Type B pancreatic cell (in vitro differentiated cells): ENCODE data around the gene KIR2DL1. TPM values are rescaled to one million over a fixed set of nuclear protein-coding genes. Genes with fewer than 3 reads are reported as not detected.
"Not testable (repeated sequence)": the region's sequence is repeated elsewhere in the genome, so short reads cannot be mapped to it uniquely, and the experiment has no call there.

Experiments used
- DNase-seq: peaks from one replicate; pipeline ENCODE4 v3.0.0; 2021; ENCODE audit warnings: mixed read lengths; ENCODE audit not compliant: unreplicated experiment; ENCODE audit errors: extremely low spot score
- H3K27ac Mint-ChIP-seq: 2 replicates; pipeline ENCODE4 v1.8.0; 2021; ENCODE audit warnings: mild to moderate bottlenecking, mixed read lengths
- H3K27me3 Mint-ChIP-seq: 2 replicates; pipeline ENCODE4 v1.8.0; 2021; ENCODE audit warnings: mixed read lengths
- H3K36me3 Mint-ChIP-seq: 2 replicates; pipeline ENCODE4 v1.8.0; 2021; ENCODE audit warnings: mixed read lengths
- H3K4me1 Mint-ChIP-seq: one replicate; pipeline ENCODE4 v1.8.0; 2021; ENCODE audit warnings: mixed read lengths; ENCODE audit not compliant: unreplicated experiment
- H3K4me3 Mint-ChIP-seq: 2 replicates; pipeline ENCODE4 v1.8.0; 2021; ENCODE audit warnings: mild to moderate bottlenecking, mixed read lengths
- H3K9me3 Mint-ChIP-seq: 2 replicates; pipeline ENCODE4 v1.8.0; 2021; ENCODE audit warnings: mixed read lengths
- CTCF ChIP-seq: fragments of 200-600 bp; sonication (generic); conservative IDR thresholded peaks from 2 replicates; pipeline ENCODE4 v1.5.0; 2021; ENCODE audit warnings: antibody characterized with exemption, mild to moderate bottlenecking
- total RNA-seq: library from RNA; stranded (reverse); gene quantifications from 2 replicates; pipeline ENCODE4 v1.2.1, GENCODE V29; 2021; ENCODE audit warnings: low replicate concordance

KIR2DL1 gene
- total RNA-seq, 1 donor from 2014 or later, result not detected

- no peak for DNase-seq
- Mint-ChIP-seq H3K9me3 (peaks cover 23% of the 10 kb centered on the region), H3K27ac (no peak overlapping the region), H3K27me3 (no peaks in the 10 kb centered on the region), H3K36me3 (no peaks in the 10 kb centered on the region), H3K4me1 (no peaks in the 10 kb centered on the region), H3K4me3 (no peak overlapping the region)
- TF ChIP-seq CTCF, result no peak
Observed at GRCh38 chr19:54817670-54818536, 48.3 kb downstream of the KIR2DL1 start.

- not testable (repeated sequence) for H3K9me3 Mint-ChIP-seq, DNase-seq, H3K4me1 Mint-ChIP-seq, H3K27me3 Mint-ChIP-seq, H3K36me3 Mint-ChIP-seq, H3K27ac Mint-ChIP-seq, H3K4me3 Mint-ChIP-seq
Observed at GRCh38 chr19:54824416-54824815, 54.8 kb downstream of the KIR2DL1 start.

- not testable (repeated sequence) for H3K9me3 Mint-ChIP-seq, H3K27me3 Mint-ChIP-seq, H3K36me3 Mint-ChIP-seq, H3K27ac Mint-ChIP-seq, H3K4me3 Mint-ChIP-seq, DNase-seq, H3K4me1 Mint-ChIP-seq
Observed at GRCh38 chr19:54825326-54825725, 55.7 kb downstream of the KIR2DL1 start.

GRCh38 chr19:54828064-54828463, 58.5 kb downstream of the KIR2DL1 start:
- not testable (repeated sequence) for H3K9me3 Mint-ChIP-seq, H3K27ac Mint-ChIP-seq, H3K36me3 Mint-ChIP-seq, H3K4me3 Mint-ChIP-seq, H3K4me1 Mint-ChIP-seq, DNase-seq, H3K27me3 Mint-ChIP-seq

- H3K9me3 Mint-ChIP-seq, H3K27ac Mint-ChIP-seq, H3K4me1 Mint-ChIP-seq, H3K36me3 Mint-ChIP-seq, H3K4me3 Mint-ChIP-seq, DNase-seq, H3K27me3 Mint-ChIP-seq: not testable (repeated sequence)
Observed at GRCh38 chr19:54832496-54832895, 62.9 kb downstream of the KIR2DL1 start, which contains the start of gene KIR2DS4. TSS of gene KIR2DS4 (plus strand) at chr19:54832676.

Other genes starting within 250 kb of the KIR2DL1 start
- gene LILRA2, start 196.0 kb upstream of the KIR2DL1 start, total RNA-seq, result not detected in 2 replicates
- not detected in 2 replicates for gene LILRA1, start 176.2 kb upstream of the KIR2DL1 start, total RNA-seq
- gene LILRB1, start 139.3 kb upstream of the KIR2DL1 start, total RNA-seq, result not detected in 2 replicates
- not detected in 2 replicates for gene LILRB4, start 106.8 kb upstream of the KIR2DL1 start, total RNA-seq
- gene KIR3DL3, start 45.4 kb upstream of the KIR2DL1 start, total RNA-seq, result not detected in 2 replicates
- gene KIR2DL3, start 31.3 kb upstream of the KIR2DL1 start, total RNA-seq, result not detected in 2 replicates
- not detected in 2 replicates for gene KIR2DL4, start 33.8 kb downstream of the KIR2DL1 start, total RNA-seq
- not detected in 2 replicates for gene KIR3DL1, start 46.7 kb downstream of the KIR2DL1 start, total RNA-seq
- not detected in 2 replicates for gene KIR2DS4, start 62.9 kb downstream of the KIR2DL1 start, total RNA-seq
- not detected in 2 replicates for gene KIR3DL2, start 80.7 kb downstream of the KIR2DL1 start, total RNA-seq
- not detected in 2 replicates for gene FCAR, start 104.4 kb downstream of the KIR2DL1 start, total RNA-seq
- not detected in 2 replicates for gene NCR1, start 136.4 kb downstream of the KIR2DL1 start, total RNA-seq
- 0.98 TPM in 1 of 2 replicates, not detected in the other for gene NLRP7, start 177.7 kb downstream of the KIR2DL1 start, total RNA-seq
- 35.6 and 65.4 TPM in 2 replicates for gene NLRP2, start 196.6 kb downstream of the KIR2DL1 start, total RNA-seq